Right lobe of liver (tissue), 4 donors: ENCODE measurements around the gene RALGPS1.

Experiments used
- POLR2A ChIP-seq: fragments of 450-650 bp; IDR thresholded peaks from one replicate; pipeline ENCODE4 v1.6.1; 2017; ENCODE audit warnings: antibody characterized with exemption, mild to moderate bottlenecking
- TF ChIP-seq, protein P1 (sequence below), 4 donors: fragments of 200-600 bp in 3 of 4; fragments of 450-650 bp in 1 of 4; IDR thresholded peaks; one replicate each; pipeline versions ENCODE4 v1.5.1 to v1.8.0; 2016 to 2022; ENCODE audit warnings: antibody characterized with exemption in 4 of 4, mild to moderate bottlenecking in 2 of 4
- donor health status: DM: no; HTN: no; CAD: no.
- donor health status: DM: no; HTN: no; CAD: no.
- donor health status: DM: no; HTN: yes; CAD: no.

DNA sequence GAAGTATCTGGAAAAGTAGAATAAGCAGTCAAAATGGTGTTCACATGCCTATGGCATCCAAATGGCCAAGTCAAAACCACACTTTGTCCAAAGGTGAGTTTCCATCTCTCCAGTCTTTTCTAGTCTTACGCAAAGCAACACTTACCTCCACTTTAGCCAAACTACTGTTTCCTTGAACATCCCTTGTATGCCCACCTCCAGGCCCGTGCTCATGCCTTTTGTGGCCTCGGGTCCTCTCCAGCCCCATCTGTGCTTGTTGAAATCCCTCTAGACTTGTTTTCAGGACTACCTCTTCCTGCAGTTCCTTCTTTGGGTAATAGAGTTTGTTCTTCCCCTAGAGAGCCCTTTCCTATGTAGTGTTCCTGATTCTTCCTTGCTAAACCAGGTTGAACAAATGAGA is 146.8 kb downstream of the RALGPS1 start:
- TF ChIP-seq POLR2A: no peak
- TF ChIP-seq, protein P1, sequence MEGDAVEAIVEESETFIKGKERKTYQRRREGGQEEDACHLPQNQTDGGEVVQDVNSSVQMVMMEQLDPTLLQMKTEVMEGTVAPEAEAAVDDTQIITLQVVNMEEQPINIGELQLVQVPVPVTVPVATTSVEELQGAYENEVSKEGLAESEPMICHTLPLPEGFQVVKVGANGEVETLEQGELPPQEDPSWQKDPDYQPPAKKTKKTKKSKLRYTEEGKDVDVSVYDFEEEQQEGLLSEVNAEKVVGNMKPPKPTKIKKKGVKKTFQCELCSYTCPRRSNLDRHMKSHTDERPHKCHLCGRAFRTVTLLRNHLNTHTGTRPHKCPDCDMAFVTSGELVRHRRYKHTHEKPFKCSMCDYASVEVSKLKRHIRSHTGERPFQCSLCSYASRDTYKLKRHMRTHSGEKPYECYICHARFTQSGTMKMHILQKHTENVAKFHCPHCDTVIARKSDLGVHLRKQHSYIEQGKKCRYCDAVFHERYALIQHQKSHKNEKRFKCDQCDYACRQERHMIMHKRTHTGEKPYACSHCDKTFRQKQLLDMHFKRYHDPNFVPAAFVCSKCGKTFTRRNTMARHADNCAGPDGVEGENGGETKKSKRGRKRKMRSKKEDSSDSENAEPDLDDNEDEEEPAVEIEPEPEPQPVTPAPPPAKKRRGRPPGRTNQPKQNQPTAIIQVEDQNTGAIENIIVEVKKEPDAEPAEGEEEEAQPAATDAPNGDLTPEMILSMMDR (IDR thresholded peaks at IDR 0.05): no peak
